Activated CD8-positive, alpha-beta T cell treated with anti-CD3 and anti-CD28 coated beads for 36 hours (primary cell): Measurements from ENCODE around the gene CDT1. TPM values are rescaled to one million over a fixed set of nuclear protein-coding genes. Genes with fewer than 3 reads are reported as not detected.

Experiments used
- ATAC-seq: fragments of 200-7000 bp; cut with Tn5 transposase; one replicate; pipeline ENCODE4 v1.10.0; 2021; ENCODE audit warnings: mild to moderate bottlenecking, moderate library complexity
- CTCF ChIA-PET: fragments of 350-600 bp; sonication (Branson Sonifier 250); formaldehyde crosslinking; loops from one replicate; lab custom pipeline; 2021; ENCODE audit warnings: antibody characterized with exemption; lab: Charles Lee
- POLR2A ChIA-PET: fragments of 350-600 bp; sonication (Branson Sonifier 250); formaldehyde crosslinking; loops from one replicate; lab custom pipeline; 2021; ENCODE audit warnings: antibody characterized with exemption; lab: Charles Lee
- DNase-seq: peaks from one replicate; pipeline ENCODE4 v3.0.0-alpha.2; 2020
- H3K27ac Mint-ChIP-seq: one replicate; pipeline ENCODE4 v1.8.0; 2021; ENCODE audit warnings: mild to moderate bottlenecking, mixed read lengths
- H3K27me3 Mint-ChIP-seq: one replicate; pipeline ENCODE4 v1.8.0; 2021; ENCODE audit warnings: mixed read lengths
- H3K36me3 Mint-ChIP-seq: one replicate; pipeline ENCODE4 v1.8.0; 2021; ENCODE audit warnings: low read depth, mixed read lengths
- H3K4me1 Mint-ChIP-seq: one replicate; pipeline ENCODE4 v1.8.0; 2021; ENCODE audit warnings: low read depth, mixed read lengths
- H3K4me3 Mint-ChIP-seq: one replicate; pipeline ENCODE4 v1.8.0; 2021; ENCODE audit warnings: mild to moderate bottlenecking, moderate library complexity, mixed read lengths
- H3K9me3 Mint-ChIP-seq: one replicate; pipeline ENCODE4 v1.8.0; 2021; ENCODE audit warnings: mixed read lengths
- intact Hi-C: fragments of 100-400 bp; cut with micrococcal nuclease; formaldehyde crosslinking; loops from one replicate; pipeline ENCODE4 v1.10.0; 2022
- total RNA-seq, 2 experiments: library from RNA; stranded (reverse); gene quantifications; one replicate each; pipeline ENCODE4 v1.2.3, GENCODE V29; 2021
- TF ChIP-seq, protein P1 (sequence below): fragments of 200-600 bp; IDR thresholded peaks from one replicate; pipeline ENCODE4 v1.8.0; 2022; ENCODE audit warnings: antibody characterized with exemption, mild to moderate bottlenecking

Gene CDT1
- total RNA-seq, 2 experiments from 2014 or later: 180 to 182 TPM

DNA sequence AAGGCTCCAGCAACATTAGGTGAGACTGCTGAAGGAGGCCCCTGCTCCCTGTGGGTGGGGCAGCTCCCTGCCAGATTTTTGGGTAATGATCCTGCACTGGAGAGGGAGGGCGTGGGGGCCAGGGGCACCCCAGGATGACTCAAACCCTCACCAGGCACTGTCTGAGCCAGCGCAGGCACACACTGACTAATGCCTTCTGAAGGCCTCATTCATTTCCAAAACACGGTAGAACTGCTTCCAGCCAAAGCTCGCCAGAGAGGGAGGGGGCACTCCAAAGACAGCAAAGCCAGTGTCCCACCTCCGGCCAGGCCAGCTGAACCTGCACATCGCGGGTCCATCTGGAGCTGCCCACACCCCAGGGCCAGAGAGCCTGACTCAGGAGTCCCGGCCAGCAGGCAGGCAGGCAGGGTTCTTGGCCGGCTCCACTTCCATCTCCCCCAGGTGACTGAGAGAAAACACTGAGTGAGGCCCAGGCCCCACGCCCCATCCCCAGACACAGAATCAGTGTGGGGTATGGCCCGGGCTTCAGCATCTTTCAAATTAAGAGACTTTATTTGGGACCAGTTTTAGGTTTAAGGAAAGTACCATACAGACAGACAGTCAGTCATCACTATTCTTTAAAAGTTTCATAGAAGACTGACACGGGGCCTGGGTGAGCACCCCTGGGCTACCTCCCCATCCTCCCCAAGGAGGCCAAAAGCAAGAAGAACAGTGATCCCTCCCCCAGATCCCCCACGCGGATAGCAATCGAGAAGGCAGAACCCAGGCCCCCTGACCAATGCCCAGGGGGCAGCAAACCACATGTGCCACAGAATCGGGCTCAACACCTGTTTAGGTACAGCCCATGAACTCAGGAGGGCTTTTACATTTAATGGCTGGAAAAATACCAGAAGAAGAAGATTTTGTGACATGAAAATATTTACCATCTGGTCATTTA, 20.9 kb upstream of the CDT1 start:
- peak; percentile 69 for ATAC-seq
- peak overlapping the region; percentile 79 for H3K27ac Mint-ChIP-seq
- TF ChIP-seq, protein P1, sequence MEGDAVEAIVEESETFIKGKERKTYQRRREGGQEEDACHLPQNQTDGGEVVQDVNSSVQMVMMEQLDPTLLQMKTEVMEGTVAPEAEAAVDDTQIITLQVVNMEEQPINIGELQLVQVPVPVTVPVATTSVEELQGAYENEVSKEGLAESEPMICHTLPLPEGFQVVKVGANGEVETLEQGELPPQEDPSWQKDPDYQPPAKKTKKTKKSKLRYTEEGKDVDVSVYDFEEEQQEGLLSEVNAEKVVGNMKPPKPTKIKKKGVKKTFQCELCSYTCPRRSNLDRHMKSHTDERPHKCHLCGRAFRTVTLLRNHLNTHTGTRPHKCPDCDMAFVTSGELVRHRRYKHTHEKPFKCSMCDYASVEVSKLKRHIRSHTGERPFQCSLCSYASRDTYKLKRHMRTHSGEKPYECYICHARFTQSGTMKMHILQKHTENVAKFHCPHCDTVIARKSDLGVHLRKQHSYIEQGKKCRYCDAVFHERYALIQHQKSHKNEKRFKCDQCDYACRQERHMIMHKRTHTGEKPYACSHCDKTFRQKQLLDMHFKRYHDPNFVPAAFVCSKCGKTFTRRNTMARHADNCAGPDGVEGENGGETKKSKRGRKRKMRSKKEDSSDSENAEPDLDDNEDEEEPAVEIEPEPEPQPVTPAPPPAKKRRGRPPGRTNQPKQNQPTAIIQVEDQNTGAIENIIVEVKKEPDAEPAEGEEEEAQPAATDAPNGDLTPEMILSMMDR: no peak
- peaks cover 43% of the 10 kb centered on the region for H3K4me1 Mint-ChIP-seq
- ChIA-PET CTCF (interaction anchor here (0.7 to 6.5 kb wide), 14 partner anchors 9 to 582 kb away, joined by 3 to 37 read pairs (median 4); partner anchors contain the start of gene TRAPPC2L), POLR2A (interaction anchor here (0.6 to 6.7 kb wide), 12 partner anchors 10 to 760 kb away, joined by 3 to 81 read pairs (median 4); partner anchors contain the start of genes APRT, CDT1, CTU2 and IL17C)
- intact Hi-C loops: loop anchor here (5.0 kb wide), 1 partner anchor 40 kb away; no protein-coding TSS in a partner anchor
- H3K4me3 Mint-ChIP-seq: peak overlapping the region; percentile 68
- H3K36me3 Mint-ChIP-seq: no peaks in the 10 kb centered on the region
- H3K9me3 Mint-ChIP-seq: no peaks in the 10 kb centered on the region
- H3K27me3 Mint-ChIP-seq: no peaks in the 10 kb centered on the region
- DNase-seq: peak; percentile 89

DNA sequence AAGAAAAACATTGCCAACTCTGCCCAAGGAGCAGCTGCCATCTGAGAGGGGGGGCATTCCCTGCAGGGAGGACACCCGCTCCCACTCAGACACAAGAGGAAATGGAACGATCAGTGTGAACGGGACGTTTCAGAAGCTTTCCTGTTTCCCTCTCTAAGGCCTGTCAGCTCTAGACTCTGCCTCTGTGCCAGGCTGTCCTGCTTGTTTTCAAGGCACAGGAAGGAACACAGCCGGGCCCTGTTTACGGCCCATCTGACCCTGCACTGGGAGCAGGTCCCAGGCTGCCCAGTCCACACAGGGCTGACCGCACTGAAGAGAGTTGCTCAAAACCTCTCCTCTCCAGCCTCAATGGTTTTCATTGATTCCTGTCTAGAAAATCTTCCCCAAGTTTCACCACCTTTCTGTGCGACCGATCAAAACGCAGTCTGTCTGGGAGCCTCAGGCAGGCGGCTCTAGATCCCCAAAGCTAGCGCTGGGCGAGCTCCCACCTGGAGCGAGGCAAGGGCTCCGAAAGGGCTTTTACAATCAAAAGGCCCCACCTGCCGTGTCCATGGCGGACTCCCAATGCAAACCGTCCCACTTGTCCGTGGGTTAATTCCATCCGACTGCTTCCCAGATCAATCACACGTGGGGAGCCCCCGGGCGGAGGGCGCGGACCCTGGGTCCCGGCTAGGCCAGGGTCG, 20.1 kb upstream of the CDT1 start:
- TF ChIP-seq, protein P1: no peak
- no peaks in the 10 kb centered on the region for H3K27me3 Mint-ChIP-seq
- CTCF ChIA-PET: interaction anchor here (0.7 to 6.5 kb wide), 7 partner anchors 16 to 581 kb away, joined by 3 to 37 read pairs (median 3); no protein-coding TSS in a partner anchor
- peak overlapping the region; percentile 68 for H3K4me3 Mint-ChIP-seq
- no peaks in the 10 kb centered on the region for H3K36me3 Mint-ChIP-seq
- peak overlapping the region; percentile 79 for H3K27ac Mint-ChIP-seq
- intact Hi-C loops: loop anchor here (5.0 kb wide), 1 partner anchor 41 kb away; no protein-coding TSS in a partner anchor
- POLR2A ChIA-PET: interaction anchor here (1.0 to 6.7 kb wide), 7 partner anchors 13 to 156 kb away, joined by 3 to 81 read pairs (median 5); partner anchors contain the start of genes APRT and CDT1
- peaks cover 43% of the 10 kb centered on the region for H3K4me1 Mint-ChIP-seq
- ATAC-seq (no peak), DNase-seq (no peak)
- no peaks in the 10 kb centered on the region for H3K9me3 Mint-ChIP-seq

DNA sequence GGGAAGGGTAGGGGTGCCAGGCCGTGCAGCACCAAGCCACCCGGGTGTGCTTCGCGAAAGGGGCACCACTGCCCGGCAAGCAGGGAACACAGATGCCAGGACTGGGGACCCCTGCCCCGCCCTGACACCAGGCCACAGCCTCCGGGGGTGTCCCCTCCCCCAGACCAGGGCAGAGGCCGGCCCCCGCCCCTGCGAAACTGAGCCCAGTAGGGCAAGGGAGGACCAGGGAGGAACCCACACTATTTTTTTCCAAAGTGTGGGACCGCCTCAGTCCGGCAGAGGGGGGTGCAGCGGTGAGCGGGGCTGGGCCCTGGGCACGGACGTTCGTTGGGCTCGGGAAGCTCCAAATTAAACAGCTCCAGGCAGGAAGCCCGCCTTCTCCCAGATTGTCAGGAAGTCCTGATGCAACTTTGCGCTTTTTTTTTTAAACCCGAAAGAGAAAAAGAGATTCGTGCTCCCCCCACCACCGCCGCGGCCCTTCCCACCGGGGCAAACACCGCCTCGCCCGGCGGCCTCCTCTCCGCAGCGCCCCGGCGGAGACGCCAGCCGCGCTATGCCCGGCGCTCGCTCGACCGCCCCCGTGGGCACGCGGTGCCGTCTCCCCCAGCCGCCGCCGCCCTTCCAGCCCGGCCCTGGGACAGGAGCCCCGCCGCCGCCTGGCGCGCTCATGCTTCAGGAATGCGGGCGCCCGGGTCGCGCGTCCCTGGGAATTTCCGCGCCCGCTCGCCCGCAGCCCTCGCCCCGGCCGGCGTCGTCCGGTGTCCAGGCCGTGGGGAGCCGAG, 19.3 kb upstream of the CDT1 start:
- DNase-seq (peak; percentile 63), ATAC-seq (no peak)
- ChIA-PET POLR2A (interaction anchor here (1.0 to 6.7 kb wide), 6 partner anchors 15 to 155 kb away, joined by 3 to 81 read pairs (median 24); partner anchors contain the start of genes APRT and CDT1), CTCF (interaction anchor here (0.8 to 6.5 kb wide), 5 partner anchors 8 to 82 kb away, joined by 3 to 37 read pairs (median 4); no protein-coding TSS in a partner anchor)
- H3K9me3 Mint-ChIP-seq: no peaks in the 10 kb centered on the region
- H3K27me3 Mint-ChIP-seq: no peaks in the 10 kb centered on the region
- intact Hi-C loops: loop anchor here (5.0 kb wide), 1 partner anchor 42 kb away; no protein-coding TSS in a partner anchor
- H3K27ac Mint-ChIP-seq: peak overlapping the region; percentile 83
- peaks cover 42% of the 10 kb centered on the region for H3K4me1 Mint-ChIP-seq
- peak overlapping the region; percentile 68 for H3K4me3 Mint-ChIP-seq
- TF ChIP-seq, protein P1: peak; percentile 61
- H3K36me3 Mint-ChIP-seq: no peaks in the 10 kb centered on the region

DNA sequence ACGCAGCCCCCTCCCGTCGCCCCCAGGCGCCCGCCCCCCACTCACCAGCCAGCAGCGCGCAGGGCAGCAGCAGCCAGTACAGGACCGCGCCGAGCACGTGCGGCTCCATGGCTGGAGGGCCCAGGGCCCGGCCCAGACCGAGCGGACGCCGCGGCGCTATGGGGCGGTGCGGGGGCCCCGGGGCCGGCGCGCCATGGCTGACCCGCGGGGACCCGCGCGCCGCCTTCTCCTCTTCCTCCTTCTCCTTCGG, 18.8 kb upstream of the CDT1 start:
- ChIA-PET POLR2A (interaction anchor here (1.0 to 6.7 kb wide), 4 partner anchors 14 to 155 kb away, joined by 3 to 81 read pairs (median 46); partner anchors contain the start of genes APRT and CDT1), CTCF (interaction anchor here (0.8 to 6.5 kb wide), 4 partner anchors 9 to 83 kb away, joined by 3 to 37 read pairs (median 4); no protein-coding TSS in a partner anchor)
- TF ChIP-seq, protein P1: no peak
- ATAC-seq: peak; percentile 1
- no peaks in the 10 kb centered on the region for H3K9me3 Mint-ChIP-seq
- intact Hi-C loops: loop anchor here (5.0 kb wide), 1 partner anchor 42 kb away; no protein-coding TSS in a partner anchor
- DNase-seq: no peak
- H3K4me3 Mint-ChIP-seq: no peak overlapping the region
- H3K36me3 Mint-ChIP-seq: no peaks in the 10 kb centered on the region
- peaks cover 42% of the 10 kb centered on the region for H3K4me1 Mint-ChIP-seq
- no peaks in the 10 kb centered on the region for H3K27me3 Mint-ChIP-seq
- no peak overlapping the region for H3K27ac Mint-ChIP-seq
